Effector CD8-positive, alpha-beta T cell (primary cell): ENCODE data around the gene STPG4.

Source experiments
- DNase-seq: peaks from one replicate; lab custom pipeline; 2025; lab: John Stamatoyannopoulos, UW

The STPG4 gene

GRCh38 chr2:47070920-47071824 lies 83.9 kb downstream of the STPG4 start:
- DNase-seq: no peak

GRCh38 chr2:47070155-47070919 lies 84.8 kb downstream of the STPG4 start:
- DNase-seq: no peak

- DNase-seq: no peak
Measured at GRCh38 chr2:47069628-47070154, 85.4 kb downstream of the STPG4 start.

- no peak for DNase-seq
Measured at GRCh38 chr2:47068981-47069627, 86.0 kb downstream of the STPG4 start.

- no peak for DNase-seq
Measured at GRCh38 chr2:47067788-47068407, 87.2 kb downstream of the STPG4 start.

- DNase-seq: no peak
Measured at GRCh38 chr2:47065771-47066380, 89.2 kb downstream of the STPG4 start.

- DNase-seq: no peak
Measured at GRCh38 chr2:47065343-47065742, 89.8 kb downstream of the STPG4 start.

DNA sequence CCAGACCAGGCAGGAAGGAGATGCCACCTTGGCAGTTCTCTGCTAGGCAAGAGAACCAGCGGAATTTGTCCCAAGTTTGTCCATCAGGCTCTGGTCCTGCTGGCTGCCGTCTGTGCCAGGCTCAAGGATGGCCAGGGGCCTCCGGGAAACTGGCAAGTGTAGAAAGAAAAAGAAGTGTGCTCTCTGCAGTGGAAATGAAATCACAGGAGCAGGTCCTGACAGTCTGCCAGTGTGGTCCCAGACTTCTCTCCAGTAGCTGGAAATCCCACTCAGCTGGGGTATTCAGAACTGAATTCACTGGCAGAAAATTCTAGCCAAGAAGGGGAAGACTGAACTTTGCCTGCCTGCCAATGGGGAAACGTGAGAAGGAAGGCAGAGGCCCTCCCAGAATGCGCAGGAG lies 91.0 kb downstream of the STPG4 start:
- no peak for DNase-seq

GRCh38 chr2:47063538-47063930 lies 91.6 kb downstream of the STPG4 start:
- no peak for DNase-seq

GRCh38 chr2:47062681-47063537 lies 92.2 kb downstream of the STPG4 start:
- DNase-seq: no peak

DNA sequence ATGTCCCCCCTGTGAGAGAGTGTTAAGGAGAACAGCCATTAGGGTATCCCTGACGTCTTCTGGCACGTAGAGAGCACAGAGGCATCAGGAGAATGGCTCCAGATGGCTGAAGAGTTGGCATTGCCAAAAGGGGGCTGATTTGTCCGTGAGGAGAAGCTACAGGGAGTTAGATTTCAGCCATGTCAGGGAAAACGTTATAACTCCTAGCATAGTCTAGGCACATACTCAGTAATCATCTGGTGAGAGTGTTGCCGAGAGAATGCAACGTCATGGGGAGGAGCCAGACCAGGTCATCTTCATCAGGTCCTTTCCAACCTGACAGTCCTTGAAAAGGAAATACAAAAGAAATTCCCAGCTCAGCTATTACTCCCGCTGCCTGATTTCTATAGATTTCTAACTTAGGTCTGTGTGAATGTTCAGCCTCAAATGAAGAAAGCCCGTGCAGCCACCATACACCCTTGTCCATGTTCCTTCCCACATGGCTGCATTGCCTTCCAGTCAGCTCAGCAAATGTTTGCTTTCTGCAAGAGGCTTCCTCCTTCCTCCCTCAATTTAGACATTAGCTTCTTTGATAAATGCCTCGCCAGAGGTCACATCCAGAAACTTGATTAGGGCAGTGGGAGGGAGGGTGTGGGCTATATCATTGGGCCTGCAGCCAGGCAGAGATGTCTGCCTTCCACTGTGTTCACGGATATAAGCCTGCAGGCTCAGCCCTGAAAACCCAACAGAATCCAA lies 93.0 kb downstream of the STPG4 start:
- DNase-seq: no peak

DNA sequence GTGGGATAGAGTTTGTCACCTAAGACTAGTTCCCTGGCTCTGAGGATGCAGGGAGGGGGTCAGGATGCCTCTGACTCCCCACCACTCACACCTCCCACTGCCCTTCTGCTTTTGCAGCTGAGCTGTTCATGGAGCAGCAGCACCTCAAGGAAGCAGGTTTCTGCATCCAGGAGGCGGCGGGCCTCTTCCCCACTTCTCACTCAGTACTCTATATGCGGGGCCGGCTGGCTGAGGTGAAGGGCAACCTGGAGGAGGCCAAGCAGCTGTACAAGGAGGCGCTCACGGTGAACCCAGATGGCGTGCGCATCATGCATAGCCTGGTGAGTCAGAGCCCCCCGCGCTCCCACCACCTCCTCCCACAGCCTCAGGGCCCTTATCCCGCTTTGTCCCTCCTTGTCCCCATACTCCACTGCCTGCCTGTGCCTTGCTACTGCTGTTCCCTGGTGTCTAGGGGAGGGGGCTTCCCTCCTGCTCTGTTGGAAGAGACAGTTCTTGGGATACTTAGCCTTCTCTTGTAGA lies 94.4 kb downstream of the STPG4 start:
- DNase-seq: no peak

- no peak for DNase-seq
Measured at GRCh38 chr2:47058003-47058931, 96.8 kb downstream of the STPG4 start.

DNA sequence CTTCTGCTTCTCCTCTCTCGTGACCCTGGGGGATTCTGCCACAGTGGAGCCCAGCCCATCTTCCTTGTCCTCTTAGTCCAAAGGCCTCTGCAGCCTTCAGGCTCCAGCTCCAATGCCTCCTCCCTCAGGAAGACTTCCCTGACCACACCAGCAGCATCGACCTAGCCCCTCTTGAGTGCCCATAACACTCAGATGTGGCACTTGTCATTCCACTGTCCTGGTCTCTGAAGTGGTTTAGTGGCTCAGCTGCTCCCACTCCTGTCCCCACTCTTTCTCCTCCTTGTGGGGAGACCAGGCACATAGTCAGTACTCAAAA lies 97.5 kb downstream of the STPG4 start:
- no peak for DNase-seq

- DNase-seq: no peak
Measured at GRCh38 chr2:47056868-47057686, 98.0 kb downstream of the STPG4 start.

GRCh38 chr2:47056374-47056773 lies 98.7 kb downstream of the STPG4 start:
- DNase-seq: no peak

- no peak for DNase-seq
Measured at GRCh38 chr2:47054868-47055267, 100.2 kb downstream of the STPG4 start.
